RPMI7951 (cell line): ENCODE data around the gene ZNF230. TPM values are rescaled to one million over a fixed set of nuclear protein-coding genes. Genes with fewer than 3 reads are reported as not detected.

Experiments used
- DNase-seq: peaks from one replicate; pipeline ENCODE4 v3.0.0-alpha.2; 2012; ENCODE audit warnings: low read depth
- total RNA-seq: library from RNA; depleted of rRNA; stranded (reverse); fragments of >200 nt; shearing (Covaris generic); gene quantifications from 2 replicates; pipeline ENCODE4 v1.2.3, GENCODE V29; 2014; rRNA removed

Gene ZNF230
- total RNA-seq = 4.8 and 5.0 TPM in 2 replicates

DNA sequence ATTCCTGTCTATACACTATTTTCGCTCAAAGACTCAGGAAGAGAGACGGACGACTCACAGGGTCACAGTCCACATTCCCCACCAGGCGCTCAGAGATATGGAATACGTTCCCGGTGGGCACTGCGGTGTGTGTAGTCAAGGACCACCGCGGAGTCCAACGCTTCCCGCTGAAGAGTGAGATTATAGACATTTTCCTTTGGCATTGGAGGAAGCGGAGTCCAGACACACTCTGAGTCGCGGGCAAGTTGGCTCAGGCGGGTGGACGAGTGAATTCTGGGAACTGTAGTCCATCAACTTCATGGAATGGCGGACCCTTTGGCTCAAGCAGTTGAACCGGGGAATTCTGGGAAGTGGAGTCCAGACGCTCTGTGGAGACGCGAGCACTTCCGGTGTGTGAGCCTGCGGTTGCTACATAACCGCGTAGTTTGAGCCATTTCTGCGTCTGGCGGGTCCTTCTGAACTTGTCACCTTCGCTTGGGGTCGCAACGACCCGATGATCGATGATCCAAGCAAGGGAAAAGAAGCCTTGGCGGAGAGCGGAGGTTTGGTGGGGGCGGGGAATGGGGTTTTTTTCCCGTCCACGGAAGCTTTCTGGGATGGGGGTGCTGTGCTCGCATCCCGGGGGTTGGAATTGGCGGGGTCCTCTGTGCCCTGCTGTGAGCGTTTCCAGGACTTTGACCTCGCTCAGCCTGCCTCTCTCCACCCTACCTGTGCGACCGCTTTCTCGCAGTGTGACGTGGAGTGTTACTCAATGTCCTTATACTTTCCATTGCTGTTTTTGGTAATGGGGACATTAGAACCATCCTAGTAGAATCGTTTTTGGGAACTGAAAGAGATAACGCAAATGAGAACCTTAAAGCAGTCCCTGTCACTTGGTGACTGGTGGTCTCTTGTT, at the start of gene ZNF230:
Gene ZNF230, plus strand, starts transcription at position 392 of the 895 bp plus-strand sequence. CDS start 4,122 bp downstream, outside the sequence.
- DNase-seq = peak; percentile 97

GRCh38 chr19:43956827-43957226, 45.9 kb upstream of the ZNF230 start:
- DNase-seq = no peak

DNA sequence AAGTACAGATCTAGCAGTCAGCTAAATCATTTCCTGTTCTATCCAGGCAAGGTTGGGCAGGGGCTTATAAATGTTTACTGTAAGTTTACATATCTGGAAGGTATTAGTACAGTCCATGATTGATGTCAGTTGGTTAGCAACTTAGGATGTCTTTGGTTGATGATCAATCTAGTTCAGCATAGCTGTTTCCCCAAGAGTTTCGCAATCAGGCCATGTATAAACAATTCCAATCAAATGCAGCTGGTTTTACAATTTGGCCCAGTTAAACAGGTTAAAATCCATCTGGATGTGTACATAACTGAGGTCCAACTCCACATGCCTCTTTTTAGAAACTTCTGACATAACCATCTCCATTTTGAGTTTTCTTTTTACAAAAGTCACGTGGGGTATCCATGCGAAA, 44.9 kb upstream of the ZNF230 start:
- peak; percentile 22 for DNase-seq

DNA sequence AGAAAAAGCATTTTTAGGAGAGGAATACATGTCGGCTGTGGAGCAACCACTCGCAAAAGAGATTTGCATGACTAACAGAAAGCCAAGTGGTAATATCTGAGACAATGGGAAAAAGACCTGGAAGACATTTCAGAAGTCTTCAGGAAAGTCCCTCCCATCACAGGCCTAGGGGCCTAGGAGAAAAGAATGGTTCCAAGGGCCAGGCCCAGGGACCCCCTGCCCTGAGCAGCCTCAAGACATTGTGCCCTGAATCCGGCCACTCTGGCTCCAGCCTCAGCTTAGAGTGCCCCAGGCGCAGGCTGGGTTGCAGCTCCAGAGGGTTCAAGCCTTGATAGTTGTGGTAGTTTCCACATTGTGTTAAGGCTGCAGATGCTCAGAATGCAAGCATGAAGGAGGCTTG, 42.3 kb upstream of the ZNF230 start:
- no peak for DNase-seq

DNA sequence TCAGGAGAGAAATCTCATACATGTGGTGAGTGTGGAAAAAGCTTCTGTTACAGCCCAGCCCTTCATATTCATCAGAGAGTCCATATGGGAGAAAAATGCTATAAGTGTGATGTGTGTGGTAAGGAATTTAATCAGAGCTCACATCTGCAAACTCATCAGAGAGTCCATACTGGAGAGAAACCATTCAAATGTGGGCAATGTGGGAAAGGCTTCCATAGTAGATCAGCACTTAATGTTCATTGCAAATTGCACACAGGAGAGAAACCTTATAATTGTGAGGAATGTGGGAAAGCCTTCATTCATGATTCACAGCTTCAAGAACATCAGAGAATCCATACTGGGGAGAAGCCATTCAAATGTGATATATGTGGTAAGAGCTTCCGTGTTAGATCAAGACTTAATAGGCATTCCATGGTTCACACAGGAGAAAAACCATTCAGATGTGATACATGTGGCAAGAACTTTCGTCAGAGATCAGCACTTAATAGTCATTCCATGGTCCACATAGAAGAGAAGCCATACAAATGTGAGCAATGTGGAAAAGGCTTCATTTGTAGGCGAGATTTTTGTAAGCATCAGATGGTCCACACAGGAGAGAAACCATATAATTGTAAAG, 36.6 kb upstream of the ZNF230 start:
- peak; percentile 7 for DNase-seq

GRCh38 chr19:43976732-43977131, 26.0 kb upstream of the ZNF230 start:
- no peak for DNase-seq

DNA sequence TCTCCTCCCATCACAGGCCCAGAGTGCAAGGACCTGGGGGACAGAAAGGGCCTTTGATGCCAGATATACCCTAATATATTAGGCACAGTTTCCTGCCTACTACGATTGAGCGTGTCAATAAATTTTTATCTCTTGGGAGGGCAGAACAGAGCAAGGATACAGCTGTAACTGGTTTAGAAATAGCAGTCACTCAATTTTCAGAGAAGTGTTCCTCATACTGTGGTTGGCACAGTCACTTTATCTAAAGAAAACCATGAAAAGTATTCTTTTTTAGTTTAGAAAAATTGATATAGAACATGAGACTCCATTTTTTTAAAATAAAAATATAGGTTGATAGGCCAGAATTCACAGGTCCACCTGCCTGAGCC, 19.2 kb upstream of the ZNF230 start:
- no peak for DNase-seq

- DNase-seq = peak; percentile 98
Measured at GRCh38 chr19:43983912-43984686, 18.7 kb upstream of the ZNF230 start, which contains the start of gene ZNF155. Gene ZNF155, plus strand, starts transcription at chr19:43984188. Its CDS starts 4,356 bp downstream, at chr19:43988544.

DNA sequence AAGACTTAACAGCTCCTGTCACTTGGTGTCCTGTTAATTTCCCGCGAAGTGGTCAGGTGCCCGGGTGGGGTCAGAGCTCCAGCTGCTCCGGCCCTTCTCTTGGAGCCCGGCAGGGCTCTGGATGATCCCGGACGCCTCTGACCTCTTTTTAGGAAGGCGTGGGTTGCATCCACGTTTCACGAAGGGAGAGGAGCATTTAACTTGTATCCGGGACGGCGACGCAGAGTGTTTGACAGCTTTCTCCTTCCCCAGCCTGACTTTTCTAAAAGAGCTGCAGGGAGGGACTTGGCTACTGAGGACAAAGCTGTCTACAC, 18.1 kb upstream of the ZNF230 start:
- no peak for DNase-seq

GRCh38 chr19:43997631-43998290, 5.0 kb upstream of the ZNF230 start:
- peak; percentile 81 for DNase-seq

- DNase-seq = no peak
Measured at GRCh38 chr19:44002212-44002565, 568 bp upstream of the ZNF230 start.

DNA sequence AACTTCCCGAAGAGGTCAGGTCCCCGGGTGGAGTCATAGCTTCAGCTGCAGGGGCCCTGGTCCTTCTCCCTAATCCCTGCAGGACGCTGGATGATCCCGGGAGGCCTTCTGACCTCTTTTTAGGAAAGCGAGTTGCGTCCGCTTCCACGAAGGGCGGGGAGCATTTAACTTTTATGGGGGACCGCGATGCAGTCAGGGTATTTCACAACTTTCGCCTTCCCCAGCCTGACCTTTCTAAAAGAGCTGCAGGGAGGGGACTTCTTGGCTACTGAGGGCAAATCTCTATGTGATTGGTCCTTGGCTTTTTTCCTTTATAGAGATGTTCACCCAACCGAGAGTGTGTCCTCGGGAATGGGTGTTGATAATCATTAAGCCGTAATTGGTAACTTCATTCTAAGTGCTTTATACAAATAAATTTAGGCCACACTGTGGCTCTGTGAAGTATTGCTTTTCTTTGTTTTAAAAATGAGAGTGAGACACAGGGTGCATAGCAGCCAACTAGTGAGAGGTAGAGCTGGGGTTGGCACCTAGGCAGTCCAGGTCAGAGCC, 778 bp downstream of the ZNF230 start:
- peak; percentile 21 for DNase-seq

GRCh38 chr19:44005973-44006372, 3.2 kb downstream of the ZNF230 start:
- DNase-seq = no peak

DNA sequence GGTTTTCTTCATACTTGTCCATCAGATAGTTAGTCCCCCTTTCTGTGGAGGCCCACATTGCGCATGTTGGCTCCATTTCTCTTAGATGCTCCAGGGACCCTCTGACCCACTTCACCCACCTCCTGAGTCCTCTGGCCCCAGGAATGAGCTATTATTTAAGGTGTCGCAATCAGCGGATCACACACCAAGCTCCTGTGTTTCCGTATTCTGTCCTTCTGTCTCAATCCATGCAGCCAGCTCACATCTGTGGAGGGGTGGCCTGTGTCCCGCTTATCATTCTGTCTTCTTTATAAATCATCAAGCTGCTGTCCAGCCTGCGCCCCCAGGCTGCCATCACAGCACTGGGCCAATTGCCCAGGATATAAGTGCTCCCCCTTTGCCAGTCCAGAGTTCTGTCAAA, 4.7 kb downstream of the ZNF230 start:
- no peak for DNase-seq

DNA sequence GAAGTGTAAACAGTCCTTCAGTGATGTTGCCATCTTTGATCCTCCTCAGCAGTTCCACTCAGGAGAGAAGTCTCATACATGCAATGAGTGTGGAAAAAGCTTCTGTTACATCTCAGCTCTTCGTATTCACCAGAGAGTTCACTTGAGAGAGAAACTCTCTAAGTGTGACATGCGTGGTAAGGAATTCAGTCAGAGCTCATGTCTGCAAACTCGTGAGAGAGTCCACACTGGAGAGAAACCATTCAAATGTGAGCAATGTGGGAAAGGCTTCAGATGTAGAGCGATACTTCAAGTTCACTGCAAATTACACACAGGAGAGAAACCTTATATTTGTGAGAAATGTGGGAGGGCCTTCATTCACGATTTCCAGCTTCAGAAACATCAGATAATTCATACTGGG, 7.7 kb downstream of the ZNF230 start:
- no peak for DNase-seq

GRCh38 chr19:44019498-44019897, 16.7 kb downstream of the ZNF230 start:
- DNase-seq = no peak

GRCh38 chr19:44021221-44021620, 18.5 kb downstream of the ZNF230 start:
- no peak for DNase-seq

DNA sequence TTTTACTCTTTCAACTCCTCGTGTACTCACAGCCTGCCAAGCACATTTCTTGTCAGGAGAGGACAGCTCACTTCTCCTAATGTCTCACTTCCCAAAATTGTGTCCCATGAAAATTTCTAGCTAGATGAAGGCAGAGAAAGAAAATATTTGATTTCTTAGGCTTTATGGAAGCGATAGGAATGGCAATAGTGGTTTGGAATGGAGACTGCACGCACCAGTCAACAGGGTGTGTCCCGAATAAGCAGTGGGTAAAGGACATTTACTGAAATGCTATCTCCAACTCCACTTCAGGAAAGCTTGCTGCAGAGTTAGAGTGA, 22.1 kb downstream of the ZNF230 start:
- DNase-seq = no peak

DNA sequence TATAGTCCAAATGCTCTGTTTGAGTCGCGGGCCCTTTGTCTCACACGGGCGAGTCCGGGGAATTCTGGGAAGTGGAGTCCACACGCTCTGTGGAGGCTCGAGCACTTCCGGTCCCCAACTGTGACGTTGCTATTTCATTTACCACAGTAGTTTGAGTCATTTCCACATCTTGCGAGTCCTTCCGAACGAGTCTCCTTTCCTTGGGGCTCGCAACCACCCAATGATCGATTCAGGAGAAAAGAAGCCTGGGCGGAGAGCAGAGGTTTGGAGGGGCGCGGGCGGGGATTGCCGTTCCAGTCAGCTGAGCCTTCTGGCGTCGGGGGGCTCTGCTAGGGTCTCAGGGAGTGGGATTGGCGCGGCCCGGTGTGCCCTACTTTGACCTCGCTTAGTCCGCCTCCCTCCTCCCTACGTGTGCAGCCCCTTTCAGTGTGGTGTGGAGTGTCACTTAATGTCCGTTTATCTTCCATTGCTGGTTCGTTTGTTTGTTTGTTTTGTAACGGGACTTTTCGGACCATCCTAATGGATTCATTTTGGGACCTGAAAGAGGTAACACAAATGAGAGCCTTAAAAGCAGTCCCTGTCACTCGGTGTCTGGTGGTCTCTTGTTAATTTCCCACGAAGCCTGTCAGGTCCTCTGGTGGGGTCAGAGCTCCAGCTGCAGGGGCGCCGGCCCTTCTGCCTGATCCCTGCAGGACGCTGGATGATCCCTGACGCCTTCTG, 22.6 kb downstream of the ZNF230 start, which contains the start of gene ZNF222:
Gene ZNF222, plus strand, starts transcription at position 163 of the 720 bp plus-strand sequence. Its CDS starts 58 bp downstream, at position 221.
- peak; percentile 94 for DNase-seq

DNA sequence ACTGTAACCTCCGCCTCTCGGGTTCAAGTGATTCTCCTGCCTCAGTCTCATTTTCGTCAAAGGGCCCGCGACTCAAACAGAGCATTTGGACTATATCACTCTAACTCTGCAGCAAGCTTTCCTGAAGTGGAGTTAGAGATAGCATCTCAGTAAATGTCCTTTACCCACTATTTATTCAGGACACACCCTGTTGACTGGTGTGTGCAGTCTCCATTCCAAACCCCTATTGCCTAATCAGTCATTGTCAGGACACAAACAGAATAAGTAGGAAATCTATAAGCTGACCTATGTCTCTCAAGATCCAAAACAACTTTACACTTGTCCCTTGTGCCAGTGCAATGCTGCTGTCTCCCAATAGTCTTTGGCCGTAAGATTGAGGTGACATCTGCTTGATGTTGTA, 23.9 kb downstream of the ZNF230 start:
- DNase-seq = no peak

DNA sequence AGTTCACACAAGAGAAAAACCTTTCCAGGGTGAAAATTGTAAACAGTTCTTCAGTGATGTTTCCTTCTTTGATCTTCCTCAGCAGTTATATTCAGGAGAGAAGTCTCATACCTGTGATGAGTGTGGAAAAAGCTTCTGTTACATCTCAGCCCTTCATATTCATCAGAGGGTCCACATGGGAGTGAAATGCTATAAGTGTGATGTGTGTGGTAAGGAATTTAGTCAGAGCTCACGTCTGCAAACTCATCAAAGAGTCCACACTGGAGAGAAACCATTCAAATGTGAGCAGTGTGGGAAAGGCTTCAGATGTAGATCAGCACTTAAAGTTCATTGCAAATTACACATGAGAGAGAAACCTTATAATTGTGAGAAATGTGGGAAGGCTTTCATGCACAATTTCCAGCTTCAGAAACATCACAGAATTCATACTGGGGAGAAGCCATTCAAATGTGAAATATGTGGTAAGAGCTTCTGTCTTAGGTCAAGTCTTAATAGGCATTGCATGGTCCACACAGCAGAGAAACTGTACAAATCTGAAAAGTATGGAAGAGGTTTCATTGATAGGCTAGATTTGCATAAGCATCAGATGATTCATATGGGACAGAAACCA, 29.3 kb downstream of the ZNF230 start:
- no peak for DNase-seq
